ENCODE data around the gene FIP1L1.

Gene FIP1L1

GRCh38 chr4:53431052-53431451 is 53.6 kb downstream of the FIP1L1 start:
- H3K36me3 ChIP-seq (ENCODE audit: control insufficient read depth, insufficient read depth, low read length): no peaks in the 10 kb centered on the region

GRCh38 chr4:53432528-53433424 is 55.3 kb downstream of the FIP1L1 start:
- Histone ChIP-seq H3K18ac (ENCODE audit: low read length) (no peak overlapping the region), H3K4me3 (ENCODE audit: low read length) (no peak overlapping the region), H2BK15ac (replicated peaks; ENCODE audit: low read depth) (no peak overlapping the region), H3K27ac (ENCODE audit: low read depth, low read length) (no peak overlapping the region), H3K23ac (ENCODE audit: low read length) (no peak overlapping the region), H3K4me2 (ENCODE audit: low read length) (no peak overlapping the region), H2BK5ac (ENCODE audit: low read length) (no peak overlapping the region), H2BK120ac (ENCODE audit: low read depth, low read length) (no peak overlapping the region), H3K4ac (ENCODE audit: low read depth, low read length) (no peak overlapping the region), H3K27me3 (ENCODE audit: insufficient read depth, low read length, poor library complexity) (no peaks in the 10 kb centered on the region), H4K5ac (ENCODE audit: low read length) (no peak overlapping the region), H4K8ac (ENCODE audit: low read depth, low read length) (no peak overlapping the region), H3K36me3 (ENCODE audit: control insufficient read depth, insufficient read depth, low read length) (no peaks in the 10 kb centered on the region), H3K9ac (ENCODE audit: low read length) (no peak overlapping the region), H3K4me1 (ENCODE audit: control insufficient read depth, low read depth, low read length) (no peaks in the 10 kb centered on the region), H2AK5ac (ENCODE audit: low read length) (no peak overlapping the region), H3K56ac (ENCODE audit: low read length) (no peak overlapping the region), H3K79me2 (ENCODE audit: control insufficient read depth, insufficient read depth, low read length) (no peaks in the 10 kb centered on the region), H3K79me1 (ENCODE audit: low read length) (no peaks in the 10 kb centered on the region)
- DNase-seq: no peak
- no CpG with 5 or more reads among the region's 4 CpGs for WGBS (ENCODE audit: extremely low coverage, insufficient coverage, low lambda C conversion rate)

More at GRCh38 chr4:53431052-53431451, 53.6 kb downstream of the FIP1L1 start:
- no CpG with 5 or more reads among the region's 5 CpGs for WGBS (ENCODE audit: extremely low coverage, insufficient coverage, low lambda C conversion rate)
- no peak for DNase-seq
- Histone ChIP-seq H3K27me3 (ENCODE audit: insufficient read depth, low read length, poor library complexity) (no peaks in the 10 kb centered on the region), H3K4ac (ENCODE audit: low read depth, low read length) (no peak overlapping the region), H4K5ac (ENCODE audit: low read length) (no peak overlapping the region), H3K4me2 (ENCODE audit: low read length) (no peak overlapping the region), H2BK5ac (ENCODE audit: low read length) (no peak overlapping the region), H4K8ac (ENCODE audit: low read depth, low read length) (no peak overlapping the region), H2AK5ac (ENCODE audit: low read length) (no peak overlapping the region), H3K23ac (ENCODE audit: low read length) (no peak overlapping the region), H2BK15ac (replicated peaks; ENCODE audit: low read depth) (no peak overlapping the region), H3K4me3 (ENCODE audit: low read length) (no peak overlapping the region), H3K9ac (ENCODE audit: low read length) (no peak overlapping the region), H3K27ac (ENCODE audit: low read depth, low read length) (no peak overlapping the region), H3K18ac (ENCODE audit: low read length) (no peak overlapping the region), H3K79me1 (ENCODE audit: low read length) (no peaks in the 10 kb centered on the region), H3K4me1 (ENCODE audit: control insufficient read depth, low read depth, low read length) (no peaks in the 10 kb centered on the region), H3K56ac (ENCODE audit: low read length) (no peak overlapping the region), H3K79me2 (ENCODE audit: control insufficient read depth, insufficient read depth, low read length) (no peaks in the 10 kb centered on the region), H2BK120ac (ENCODE audit: low read depth, low read length) (no peak overlapping the region)

GRCh38 chr4:53436251-53436650 is 58.8 kb downstream of the FIP1L1 start:
- no peak overlapping the region for H2BK5ac ChIP-seq (ENCODE audit: low read length)
- H2AK5ac ChIP-seq (ENCODE audit: low read length): no peak overlapping the region
- no peaks in the 10 kb centered on the region for H3K79me1 ChIP-seq (ENCODE audit: low read length)
- H3K36me3 ChIP-seq (ENCODE audit: control insufficient read depth, insufficient read depth, low read length): no peaks in the 10 kb centered on the region
- no CpG with 5 or more reads among the region's 1 CpG for WGBS (ENCODE audit: extremely low coverage, insufficient coverage, low lambda C conversion rate)
- no peak overlapping the region for H3K27ac ChIP-seq (ENCODE audit: low read depth, low read length)
- no peak overlapping the region for H2BK120ac ChIP-seq (ENCODE audit: low read depth, low read length)
- H3K4ac ChIP-seq (ENCODE audit: low read depth, low read length): no peak overlapping the region
- no peak overlapping the region for H3K4me2 ChIP-seq (ENCODE audit: low read length)
- H4K5ac ChIP-seq (ENCODE audit: low read length): no peak overlapping the region
- no peaks in the 10 kb centered on the region for H3K27me3 ChIP-seq (ENCODE audit: insufficient read depth, low read length, poor library complexity)
- H3K79me2 ChIP-seq (ENCODE audit: control insufficient read depth, insufficient read depth, low read length): no peaks in the 10 kb centered on the region
- DNase-seq: no peak
- H4K8ac ChIP-seq (ENCODE audit: low read depth, low read length): no peak overlapping the region
- H3K56ac ChIP-seq (ENCODE audit: low read length): no peak overlapping the region
- no peaks in the 10 kb centered on the region for H3K4me1 ChIP-seq (ENCODE audit: control insufficient read depth, low read depth, low read length)
- no peak overlapping the region for H3K18ac ChIP-seq (ENCODE audit: low read length)
- H2BK15ac ChIP-seq (replicated peaks; ENCODE audit: low read depth): no peak overlapping the region
- no peak overlapping the region for H3K23ac ChIP-seq (ENCODE audit: low read length)
- H3K4me3 ChIP-seq (ENCODE audit: low read length): no peak overlapping the region
- no peak overlapping the region for H3K9ac ChIP-seq (ENCODE audit: low read length)

GRCh38 chr4:53441564-53441963 is 64.1 kb downstream of the FIP1L1 start:
- H4K8ac ChIP-seq (ENCODE audit: low read depth, low read length): no peak overlapping the region
- no peak overlapping the region for H3K56ac ChIP-seq (ENCODE audit: low read length)
- H3K79me1 ChIP-seq (ENCODE audit: low read length): no peaks in the 10 kb centered on the region
- no peak overlapping the region for H3K4me3 ChIP-seq (ENCODE audit: low read length)
- H2BK15ac ChIP-seq (replicated peaks; ENCODE audit: low read depth): no peak overlapping the region
- no peaks in the 10 kb centered on the region for H3K27me3 ChIP-seq (ENCODE audit: insufficient read depth, low read length, poor library complexity)
- no peak overlapping the region for H3K18ac ChIP-seq (ENCODE audit: low read length)
- no peaks in the 10 kb centered on the region for H3K79me2 ChIP-seq (ENCODE audit: control insufficient read depth, insufficient read depth, low read length)
- H3K36me3 ChIP-seq (ENCODE audit: control insufficient read depth, insufficient read depth, low read length): no peaks in the 10 kb centered on the region
- WGBS (ENCODE audit: extremely low coverage, insufficient coverage, low lambda C conversion rate): no CpG with 5 or more reads among the region's 1 CpG
- H2AK5ac ChIP-seq (ENCODE audit: low read length): no peak overlapping the region
- no peak overlapping the region for H3K23ac ChIP-seq (ENCODE audit: low read length)
- H2BK120ac ChIP-seq (ENCODE audit: low read depth, low read length): no peak overlapping the region
- H3K9ac ChIP-seq (ENCODE audit: low read length): no peak overlapping the region
- no peak overlapping the region for H3K4ac ChIP-seq (ENCODE audit: low read depth, low read length)
- no peak overlapping the region for H2BK5ac ChIP-seq (ENCODE audit: low read length)
- no peak overlapping the region for H4K5ac ChIP-seq (ENCODE audit: low read length)
- no peak overlapping the region for H3K27ac ChIP-seq (ENCODE audit: low read depth, low read length)
- H3K4me2 ChIP-seq (ENCODE audit: low read length): no peak overlapping the region
- H3K4me1 ChIP-seq (ENCODE audit: control insufficient read depth, low read depth, low read length): no peaks in the 10 kb centered on the region
- DNase-seq: peak; percentile 3

DNA sequence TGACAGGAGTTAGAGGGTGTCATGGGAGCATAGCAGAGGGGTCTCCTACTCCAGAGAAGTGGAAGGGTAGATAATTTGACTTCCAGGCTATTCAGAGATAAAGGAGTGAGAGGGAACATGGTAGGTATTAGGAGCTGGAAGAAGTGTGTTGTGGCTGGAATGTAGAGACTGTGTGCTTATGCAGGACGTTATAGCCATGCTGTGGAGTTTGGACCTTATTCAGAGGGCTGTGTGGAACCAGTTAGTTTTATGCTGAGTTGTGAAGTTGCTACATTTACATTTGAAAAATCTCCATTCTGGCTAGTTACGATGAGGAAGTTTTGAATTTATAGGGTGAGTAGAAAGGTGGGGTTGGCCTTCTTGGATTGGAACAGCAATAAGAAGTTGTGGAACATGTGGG is 67.5 kb downstream of the FIP1L1 start:
- no peak overlapping the region for H4K8ac ChIP-seq (ENCODE audit: low read depth, low read length)
- WGBS (ENCODE audit: extremely low coverage, insufficient coverage, low lambda C conversion rate): no CpG with 5 or more reads among the region's 2 CpGs
- no peaks in the 10 kb centered on the region for H3K36me3 ChIP-seq (ENCODE audit: control insufficient read depth, insufficient read depth, low read length)

More for the DNA sequence above, 67.5 kb downstream of the FIP1L1 start:
- DNase-seq: no peak
- Histone ChIP-seq H3K23ac (ENCODE audit: low read length) (no peak overlapping the region), H3K4me2 (ENCODE audit: low read length) (no peak overlapping the region), H3K79me1 (ENCODE audit: low read length) (no peaks in the 10 kb centered on the region), H2BK120ac (ENCODE audit: low read depth, low read length) (no peak overlapping the region), H3K9ac (ENCODE audit: low read length) (no peak overlapping the region), H3K4me3 (ENCODE audit: low read length) (no peak overlapping the region), H2BK15ac (replicated peaks; ENCODE audit: low read depth) (no peak overlapping the region), H3K56ac (ENCODE audit: low read length) (no peak overlapping the region), H3K27me3 (ENCODE audit: insufficient read depth, low read length, poor library complexity) (no peaks in the 10 kb centered on the region), H4K5ac (ENCODE audit: low read length) (no peak overlapping the region), H3K4ac (ENCODE audit: low read depth, low read length) (no peak overlapping the region), H3K18ac (ENCODE audit: low read length) (no peak overlapping the region), H3K4me1 (ENCODE audit: control insufficient read depth, low read depth, low read length) (no peaks in the 10 kb centered on the region), H2AK5ac (ENCODE audit: low read length) (no peak overlapping the region), H2BK5ac (ENCODE audit: low read length) (no peak overlapping the region), H3K27ac (ENCODE audit: low read depth, low read length) (no peak overlapping the region), H3K79me2 (ENCODE audit: control insufficient read depth, insufficient read depth, low read length) (no peaks in the 10 kb centered on the region)
